ENCODE results near the gene EIF3L.
"Not testable (repeated sequence)": the region's sequence is repeated elsewhere in the genome, so short reads cannot be mapped to it uniquely, and the experiment has no call there.

EIF3L gene
- 124 to 222 (median 216) reads per million in 9 experiments for total RNA-seq

- DNase-seq, result peak; percentile 80 to 82 (median 81)
- peak within 1 kb of the TSS; percentile 92 to 100 for H3K4me3 Mint-ChIP-seq
- H3K27ac Mint-ChIP-seq, result peak within 1 kb of the TSS; percentile 99
- peaks cover 22 to 44% of the 10 kb centered on the region in 2 donors for H3K4me1 Mint-ChIP-seq (ENCODE audit: low read depth in 2 of 2)
- ATAC-seq (replicated peaks), result peak; percentile 69
- H3K36me3 Mint-ChIP-seq (ENCODE audit: insufficient read depth), result peaks cover 43% of the 10 kb centered on the region
- H3K9me3 Mint-ChIP-seq, result no peaks in the 10 kb centered on the region
- H3K27me3 Mint-ChIP-seq, result no peaks in the 10 kb centered on the region
Measured at GRCh38 chr22:37849089-37849751, at the start of gene EIF3L. EIF3L (plus strand) TSS chr22:37849419; CDS start chr22:37849450, 31 bp downstream.

GRCh38 chr22:37799979-37800378, 49.2 kb upstream of the EIF3L start:
- H3K9me3 Mint-ChIP-seq; H3K27ac Mint-ChIP-seq; H3K36me3 Mint-ChIP-seq (ENCODE audit: insufficient read depth); H3K4me3 Mint-ChIP-seq; DNase-seq; ATAC-seq (replicated peaks): not testable (repeated sequence)
- Mint-ChIP-seq H3K4me1 (ENCODE audit: low read depth in 2 of 2) (peaks cover 14 to 16% of the 10 kb centered on the region in 2 donors), H3K27me3 (peaks cover 18 to 33% of the 10 kb centered on the region in 2 donors)

- Mint-ChIP-seq H3K4me1 (ENCODE audit: low read depth in 2 of 2) (peaks cover 20 to 25% of the 10 kb centered on the region in 2 donors), H3K36me3 (ENCODE audit: insufficient read depth) (peaks cover 3% of the 10 kb centered on the region), H3K27me3 (peaks cover 33 to 53% of the 10 kb centered on the region in 2 donors), H3K9me3 (no peaks in the 10 kb centered on the region), H3K4me3 (peak overlapping the region; percentile 65 to 73), H3K27ac (no peak overlapping the region)
- DNase-seq (no peak), ATAC-seq (replicated peaks) (no peak)
Measured at GRCh38 chr22:37801946-37802309, 47.3 kb upstream of the EIF3L start.

GRCh38 chr22:37802310-37803194, 46.7 kb upstream of the EIF3L start:
- no peak for ATAC-seq (replicated peaks)
- no peak overlapping the region for H3K27ac Mint-ChIP-seq

GRCh38 chr22:37803195-37803638, 46.0 kb upstream of the EIF3L start:
- Mint-ChIP-seq H3K36me3 (ENCODE audit: insufficient read depth) (peaks cover 3% of the 10 kb centered on the region), H3K27me3 (peaks cover 33 to 60% of the 10 kb centered on the region in 2 donors), H3K4me1 (ENCODE audit: low read depth in 2 of 2) (peaks cover 22 to 33% of the 10 kb centered on the region in 2 donors), H3K4me3 (peak overlapping the region; percentile 68 to 73), H3K9me3 (no peaks in the 10 kb centered on the region), H3K27ac (no peak overlapping the region)
- ATAC-seq (replicated peaks) (no peak), DNase-seq (no peak)

More at GRCh38 chr22:37802310-37803194, 46.7 kb upstream of the EIF3L start:
- H3K27me3 Mint-ChIP-seq, result peaks cover 33 to 54% of the 10 kb centered on the region in 2 donors
- H3K36me3 Mint-ChIP-seq (ENCODE audit: insufficient read depth), result peaks cover 3% of the 10 kb centered on the region
- no peak for DNase-seq
- no peaks in the 10 kb centered on the region for H3K9me3 Mint-ChIP-seq
- H3K4me1 Mint-ChIP-seq (ENCODE audit: low read depth in 2 of 2), result peaks cover 20 to 26% of the 10 kb centered on the region in 2 donors
- peak overlapping the region; percentile 68 to 73 for H3K4me3 Mint-ChIP-seq

- H3K27me3 Mint-ChIP-seq, result peaks cover 33 to 65% of the 10 kb centered on the region in 2 donors
- H3K9me3 Mint-ChIP-seq, result no peaks in the 10 kb centered on the region
- H3K4me3 Mint-ChIP-seq, result peak overlapping the region; percentile 73 to 80
- peaks cover 3% of the 10 kb centered on the region for H3K36me3 Mint-ChIP-seq (ENCODE audit: insufficient read depth)
- H3K4me1 Mint-ChIP-seq (ENCODE audit: low read depth in 2 of 2), result peaks cover 24 to 34% of the 10 kb centered on the region in 2 donors
- H3K27ac Mint-ChIP-seq, result no peak overlapping the region
- ATAC-seq (replicated peaks), result no peak
- no peak for DNase-seq
Measured at GRCh38 chr22:37803639-37804351, 45.4 kb upstream of the EIF3L start.

- Mint-ChIP-seq H3K27me3 (peaks cover 33 to 71% of the 10 kb centered on the region in 2 donors), H3K9me3 (no peaks in the 10 kb centered on the region), H3K27ac (no peak overlapping the region)
Measured at GRCh38 chr22:37804352-37804880, 44.8 kb upstream of the EIF3L start.

GRCh38 chr22:37804881-37805809, 44.1 kb upstream of the EIF3L start:
- peaks cover 24 to 34% of the 10 kb centered on the region in 2 donors for H3K4me1 Mint-ChIP-seq (ENCODE audit: low read depth in 2 of 2)
- ATAC-seq (replicated peaks) (peak; percentile 29), DNase-seq (peak; percentile 36 to 48 (median 43))
- no peak overlapping the region for H3K27ac Mint-ChIP-seq
- peak overlapping the region; percentile 73 to 80 for H3K4me3 Mint-ChIP-seq
- peaks cover 3% of the 10 kb centered on the region for H3K36me3 Mint-ChIP-seq (ENCODE audit: insufficient read depth)
- H3K27me3 Mint-ChIP-seq, result peaks cover 33 to 76% of the 10 kb centered on the region in 2 donors
- H3K9me3 Mint-ChIP-seq, result no peaks in the 10 kb centered on the region

More at GRCh38 chr22:37804352-37804880, 44.8 kb upstream of the EIF3L start:
- Mint-ChIP-seq H3K36me3 (ENCODE audit: insufficient read depth) (peaks cover 3% of the 10 kb centered on the region), H3K4me1 (ENCODE audit: low read depth in 2 of 2) (peaks cover 24 to 34% of the 10 kb centered on the region in 2 donors), H3K4me3 (peak overlapping the region; percentile 73 to 80)
- DNase-seq (no peak), ATAC-seq (replicated peaks) (no peak)

- no peak overlapping the region for H3K27ac Mint-ChIP-seq
- peaks cover 24 to 34% of the 10 kb centered on the region in 2 donors for H3K4me1 Mint-ChIP-seq (ENCODE audit: low read depth in 2 of 2)
- no peaks in the 10 kb centered on the region for H3K9me3 Mint-ChIP-seq
- H3K27me3 Mint-ChIP-seq, result peaks cover 33 to 71% of the 10 kb centered on the region in 2 donors
- peak overlapping the region; percentile 73 to 80 for H3K4me3 Mint-ChIP-seq
- DNase-seq (no peak), ATAC-seq (replicated peaks) (no peak)
- H3K36me3 Mint-ChIP-seq (ENCODE audit: insufficient read depth), result peaks cover 3% of the 10 kb centered on the region
Measured at GRCh38 chr22:37805810-37806277, 43.4 kb upstream of the EIF3L start.

GRCh38 chr22:37806409-37807333, 42.5 kb upstream of the EIF3L start:
- ATAC-seq (replicated peaks) (no peak), DNase-seq (no peak)
- peak overlapping the region in 1 of 2 donors; percentile 32 for H3K27ac Mint-ChIP-seq
- peak overlapping the region; percentile 70 to 74 for H3K4me3 Mint-ChIP-seq
- H3K9me3 Mint-ChIP-seq, result no peaks in the 10 kb centered on the region
- peaks cover 24 to 34% of the 10 kb centered on the region in 2 donors for H3K4me1 Mint-ChIP-seq (ENCODE audit: low read depth in 2 of 2)
- H3K36me3 Mint-ChIP-seq (ENCODE audit: insufficient read depth), result peaks cover 3% of the 10 kb centered on the region
- peaks cover 33 to 71% of the 10 kb centered on the region in 2 donors for H3K27me3 Mint-ChIP-seq
